NCI-H2081 treated with DMSO at 0.1 percent for 48 hours (cell line): ENCODE measurements around the gene TMEM273.

Experiments
- DNase-seq: peaks from one replicate; lab custom pipeline; 2025; lab: John Stamatoyannopoulos, UW

Gene TMEM273

GRCh38 chr10:49176310-49177268, 11.6 kb downstream of the TMEM273 start:
- no peak for DNase-seq

GRCh38 chr10:49175587-49176309, 12.4 kb downstream of the TMEM273 start:
- no peak for DNase-seq

GRCh38 chr10:49174926-49175500, 13.2 kb downstream of the TMEM273 start:
- no peak for DNase-seq

- no peak for DNase-seq
Measured at GRCh38 chr10:49174261-49174925, 13.8 kb downstream of the TMEM273 start.

GRCh38 chr10:49173853-49174252, 14.3 kb downstream of the TMEM273 start:
- no peak for DNase-seq

- DNase-seq, result no peak
Measured at GRCh38 chr10:49173201-49173772, 14.9 kb downstream of the TMEM273 start.

GRCh38 chr10:49172777-49173132, 15.4 kb downstream of the TMEM273 start:
- DNase-seq, result no peak

- DNase-seq, result no peak
Measured at GRCh38 chr10:49172061-49172776, 16.0 kb downstream of the TMEM273 start.

GRCh38 chr10:49171326-49172060, 16.7 kb downstream of the TMEM273 start:
- DNase-seq, result no peak

GRCh38 chr10:49170632-49171325, 17.4 kb downstream of the TMEM273 start:
- DNase-seq, result no peak

- DNase-seq, result no peak
Measured at GRCh38 chr10:49169776-49170175, 18.4 kb downstream of the TMEM273 start.

- no peak for DNase-seq
Measured at GRCh38 chr10:49168831-49169500, 19.2 kb downstream of the TMEM273 start.

GRCh38 chr10:49168171-49168540, 20.0 kb downstream of the TMEM273 start:
- DNase-seq, result no peak

- DNase-seq, result no peak
Measured at GRCh38 chr10:49167425-49168170, 20.6 kb downstream of the TMEM273 start.

- DNase-seq, result no peak
Measured at GRCh38 chr10:49166484-49167400, 21.4 kb downstream of the TMEM273 start.

- DNase-seq, result no peak
Measured at GRCh38 chr10:49165821-49166483, 22.2 kb downstream of the TMEM273 start.

GRCh38 chr10:49165259-49165658, 22.9 kb downstream of the TMEM273 start:
- no peak for DNase-seq
